Testis (tissue), 3 donors: ENCODE measurements around the gene SH3TC1. TPM values are rescaled to one million over a fixed set of nuclear protein-coding genes. Genes with fewer than 3 reads are reported as not detected.

Experiments used
- DNase-seq: peaks from one replicate; pipeline ENCODE4 v3.0.0-alpha.2; 2019
- H3K27ac ChIP-seq, 2 donors: fragments of 200-600 bp; sonication (generic); one replicate each; pipeline ENCODE4 v1.5.1; 2019
- H3K27me3 ChIP-seq: fragments of 200-600 bp; sonication (generic); one replicate; pipeline ENCODE4 v1.5.1; 2019
- H3K36me3 ChIP-seq: fragments of 200-600 bp; sonication (generic); one replicate; pipeline ENCODE4 v1.5.1; 2017; ENCODE audit warnings: low read depth; ENCODE audit errors: missing control alignments
- H3K4me1 ChIP-seq: fragments of 200-600 bp; sonication (generic); one replicate; pipeline ENCODE4 v1.5.1; 2019
- H3K4me3 ChIP-seq, 2 donors: fragments of 200-600 bp; sonication (generic); one replicate each; pipeline ENCODE4 v1.5.1; 2017 to 2019
- H3K9me3 ChIP-seq: fragments of 200-600 bp; sonication (generic); one replicate; pipeline ENCODE4 v1.5.1; 2017
- POLR2A ChIP-seq: fragments of 450-650 bp; IDR thresholded peaks from one replicate; pipeline ENCODE4 v1.6.1; 2017; ENCODE audit warnings: antibody characterized with exemption, mild to moderate bottlenecking, moderate library complexity
- WGBS, 2 donors: methylation state at CpG; one replicate each; pipeline ENCODE4 v1.1.5; 2018; 5-methylcytosine and 5-hydroxymethylcytosine counted together
- intact Hi-C: fragments of 100-400 bp; cut with DNase I; formaldehyde crosslinking; loops from one replicate; pipeline ENCODE4 v1.15.1; 2023; ENCODE audit warnings: low total_unique reads
- polyA plus RNA-seq: library from polyadenylated mRNA; stranded (reverse); fragments of 350-450 nt; fragmentation: Illumina TruSeq; extraction: RNeasy Lipid Tissue Mini Kit (QIAGEN cat#74804); gene quantifications from one replicate; pipeline ENCODE4 v1.2.3, GENCODE V29; 2014; ENCODE audit warnings: low read depth, low replicate concordance; ENCODE audit not compliant: insufficient read depth
- total RNA-seq, 2 donors: library from RNA; depleted of rRNA; stranded (reverse); fragments of >200 nt; gene quantifications; one replicate each; pipeline ENCODE4 v1.2.3, GENCODE V29; 2016
- TF ChIP-seq, protein P1 (sequence below), 3 experiments: fragments of 450-650 bp in 2 of 3; fragments of 200-600 bp in 1 of 3; sonication (generic) in 1 of 3; IDR thresholded peaks; one replicate each; pipeline ENCODE4 v1.5.1; 2016 to 2019; ENCODE audit warnings: antibody characterized with exemption in 3 of 3, mild to moderate bottlenecking in 2 of 3, moderate library complexity in 1 of 3

The SH3TC1 gene
- total and polyA plus RNA-seq, 3 donors from 2014 or later: 3.2 to 12.6 (median 4.0) TPM

DNA sequence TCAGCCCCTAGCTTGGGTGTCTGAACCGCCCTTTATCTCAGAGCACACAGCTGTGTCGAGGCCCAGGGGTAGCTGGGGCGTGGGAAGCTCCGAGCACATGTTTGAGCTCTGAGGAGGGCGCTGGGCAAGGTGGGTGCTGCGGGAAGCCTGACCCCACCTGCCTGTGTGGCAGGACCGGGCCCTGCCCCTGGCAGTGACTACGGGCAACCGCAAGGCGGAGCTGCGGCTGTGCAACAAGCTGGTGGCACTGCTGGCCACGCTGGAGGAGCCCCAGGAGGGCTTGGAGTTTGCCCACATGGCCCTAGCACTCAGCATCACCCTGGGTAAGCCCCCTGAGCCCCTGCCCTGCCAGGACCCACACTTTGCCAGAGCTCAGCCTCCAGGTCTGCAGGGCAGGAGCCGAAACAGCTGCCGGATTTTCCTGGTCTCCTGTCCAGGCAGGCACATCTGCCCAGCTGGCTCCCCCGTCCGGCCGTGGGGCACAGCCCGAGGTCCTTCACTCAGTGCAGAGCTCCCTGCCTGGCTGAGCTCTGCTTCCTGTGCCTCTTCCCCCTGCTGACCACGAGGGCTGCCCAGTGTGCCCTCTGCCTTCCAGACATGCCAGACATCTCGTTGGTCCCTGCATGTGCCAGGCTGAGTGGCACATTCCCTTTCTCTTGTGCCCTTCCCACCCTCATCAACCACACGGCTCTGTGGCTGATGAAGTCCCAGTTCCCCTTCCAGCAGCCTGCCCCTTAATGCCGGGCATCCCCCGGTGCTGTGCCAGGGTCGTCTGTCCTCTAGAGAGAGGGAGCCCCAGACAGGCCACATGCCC lies 37.2 kb downstream of the SH3TC1 start:
- no peak for DNase-seq
- TF ChIP-seq, protein P1, sequence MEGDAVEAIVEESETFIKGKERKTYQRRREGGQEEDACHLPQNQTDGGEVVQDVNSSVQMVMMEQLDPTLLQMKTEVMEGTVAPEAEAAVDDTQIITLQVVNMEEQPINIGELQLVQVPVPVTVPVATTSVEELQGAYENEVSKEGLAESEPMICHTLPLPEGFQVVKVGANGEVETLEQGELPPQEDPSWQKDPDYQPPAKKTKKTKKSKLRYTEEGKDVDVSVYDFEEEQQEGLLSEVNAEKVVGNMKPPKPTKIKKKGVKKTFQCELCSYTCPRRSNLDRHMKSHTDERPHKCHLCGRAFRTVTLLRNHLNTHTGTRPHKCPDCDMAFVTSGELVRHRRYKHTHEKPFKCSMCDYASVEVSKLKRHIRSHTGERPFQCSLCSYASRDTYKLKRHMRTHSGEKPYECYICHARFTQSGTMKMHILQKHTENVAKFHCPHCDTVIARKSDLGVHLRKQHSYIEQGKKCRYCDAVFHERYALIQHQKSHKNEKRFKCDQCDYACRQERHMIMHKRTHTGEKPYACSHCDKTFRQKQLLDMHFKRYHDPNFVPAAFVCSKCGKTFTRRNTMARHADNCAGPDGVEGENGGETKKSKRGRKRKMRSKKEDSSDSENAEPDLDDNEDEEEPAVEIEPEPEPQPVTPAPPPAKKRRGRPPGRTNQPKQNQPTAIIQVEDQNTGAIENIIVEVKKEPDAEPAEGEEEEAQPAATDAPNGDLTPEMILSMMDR (IDR thresholded peaks at IDR 0.05): no peak
- TF ChIP-seq POLR2A: no peak
- Histone ChIP-seq H3K27me3 (no peaks in the 10 kb centered on the region), H3K36me3 (no peaks in the 10 kb centered on the region), H3K9me3 (no peaks in the 10 kb centered on the region), H3K4me1 (no peaks in the 10 kb centered on the region), H3K4me3 (no peak overlapping the region), H3K27ac (no peak overlapping the region)
- intact Hi-C loops: no loop called here
- WGBS, 2 donors: 88 to 90% methylated on average over 15 to 22 of the region's 24 CpGs

DNA sequence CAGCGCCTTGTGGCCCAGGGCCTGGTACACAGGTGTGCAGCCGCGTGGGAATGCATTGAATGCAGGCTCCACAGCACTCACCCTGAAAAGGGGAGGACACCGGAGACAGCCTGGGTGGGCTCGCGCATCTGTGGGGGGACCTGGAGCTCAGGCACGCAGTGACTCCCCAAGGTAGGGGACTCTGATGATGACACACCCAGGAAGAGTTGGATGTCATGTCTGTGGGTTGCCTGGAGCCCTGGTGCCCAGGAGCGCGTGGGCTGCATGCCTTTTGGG lies 37.8 kb downstream of the SH3TC1 start:
- no peak for TF ChIP-seq POLR2A
- intact Hi-C loops: no loop called here
- no peak for DNase-seq
- no peaks in the 10 kb centered on the region for H3K9me3 ChIP-seq
- no peaks in the 10 kb centered on the region for H3K27me3 ChIP-seq
- H3K4me1 ChIP-seq: no peaks in the 10 kb centered on the region
- H3K27ac ChIP-seq: no peak overlapping the region
- H3K4me3 ChIP-seq: no peak overlapping the region
- H3K36me3 ChIP-seq: no peaks in the 10 kb centered on the region
- 95 to 100% methylated on average over 3 to 9 of the region's 9 CpGs for WGBS, 2 donors

DNA sequence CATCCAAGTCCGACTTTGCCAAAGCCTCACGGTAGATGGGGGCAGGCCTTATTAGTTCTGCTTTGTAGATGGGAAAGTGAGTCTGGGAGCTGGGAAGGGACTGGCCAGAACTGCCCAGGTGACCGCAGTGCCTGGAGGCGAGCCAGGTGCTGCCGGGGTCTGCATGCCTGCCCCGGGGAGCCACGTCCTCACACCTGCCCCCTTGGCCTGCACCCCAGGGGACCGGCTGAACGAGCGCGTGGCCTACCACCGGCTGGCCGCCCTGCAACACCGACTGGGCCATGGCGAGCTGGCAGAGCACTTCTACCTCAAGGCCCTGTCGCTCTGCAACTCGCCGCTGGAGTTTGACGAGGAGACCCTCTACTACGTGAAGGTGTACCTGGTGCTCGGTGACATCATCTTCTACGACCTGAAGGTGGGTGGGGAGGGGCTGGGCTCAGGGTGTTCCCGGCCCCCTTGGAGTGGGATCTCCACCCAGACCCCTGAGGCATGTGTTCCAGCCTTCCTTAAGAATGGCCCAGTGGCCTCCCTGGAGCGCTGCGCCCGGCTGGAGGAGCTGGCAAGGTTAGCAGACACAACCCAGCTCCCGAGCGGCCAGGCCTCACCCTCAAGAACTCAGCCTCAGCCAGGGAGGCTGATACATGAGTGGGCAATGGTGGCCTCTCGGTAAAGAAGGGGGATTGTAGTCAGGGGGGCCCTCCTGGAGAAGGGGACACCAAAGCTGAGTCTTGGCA lies 38.3 kb downstream of the SH3TC1 start:
- intact Hi-C loops: no loop called here
- no peaks in the 10 kb centered on the region for H3K36me3 ChIP-seq
- WGBS, 2 donors: 86 to 94% methylated on average over 24 to 29 of the region's 29 CpGs
- H3K4me3 ChIP-seq: no peak overlapping the region
- H3K27me3 ChIP-seq: no peaks in the 10 kb centered on the region
- no peak overlapping the region for H3K27ac ChIP-seq
- peaks cover 2% of the 10 kb centered on the region for H3K4me1 ChIP-seq
- no peak for DNase-seq
- TF ChIP-seq, protein P1 (IDR thresholded peaks at IDR 0.05): no peak
- no peak for TF ChIP-seq POLR2A
- no peaks in the 10 kb centered on the region for H3K9me3 ChIP-seq

DNA sequence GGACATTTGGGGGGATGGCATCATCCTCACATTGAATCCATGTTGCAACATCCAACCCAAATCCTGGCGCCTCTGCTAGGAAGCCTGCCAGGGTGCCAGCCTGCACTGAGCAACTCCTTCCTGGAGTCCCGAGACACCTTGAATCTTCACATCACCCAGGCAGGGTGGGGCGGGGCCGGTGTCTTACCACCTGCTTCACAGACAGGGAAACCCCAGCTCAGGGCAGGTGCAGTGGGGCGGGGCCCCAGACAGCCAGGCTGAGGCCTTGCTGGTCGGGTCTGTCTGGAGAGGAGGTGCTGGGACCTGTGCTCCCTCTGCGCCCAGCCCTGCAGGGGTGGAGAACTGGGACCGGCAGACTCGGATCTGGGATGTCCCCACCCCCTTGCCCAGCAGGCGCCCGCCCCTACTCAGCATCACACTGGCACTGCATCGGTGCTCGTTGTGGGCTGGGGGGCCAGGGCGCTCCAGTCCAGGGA lies 39.0 kb downstream of the SH3TC1 start:
- no peaks in the 10 kb centered on the region for H3K27me3 ChIP-seq
- 36 to 87% methylated on average over 2 to 14 of the region's 14 CpGs for WGBS, 2 donors
- no peak overlapping the region for H3K4me3 ChIP-seq
- H3K27ac ChIP-seq: no peak overlapping the region
- no peak for DNase-seq
- intact Hi-C loops: no loop called here
- peaks cover 7% of the 10 kb centered on the region for H3K4me1 ChIP-seq
- no peaks in the 10 kb centered on the region for H3K9me3 ChIP-seq
- TF ChIP-seq, protein P1 (IDR thresholded peaks at IDR 0.05): no peak
- TF ChIP-seq POLR2A: no peak
- H3K36me3 ChIP-seq: no peaks in the 10 kb centered on the region

DNA sequence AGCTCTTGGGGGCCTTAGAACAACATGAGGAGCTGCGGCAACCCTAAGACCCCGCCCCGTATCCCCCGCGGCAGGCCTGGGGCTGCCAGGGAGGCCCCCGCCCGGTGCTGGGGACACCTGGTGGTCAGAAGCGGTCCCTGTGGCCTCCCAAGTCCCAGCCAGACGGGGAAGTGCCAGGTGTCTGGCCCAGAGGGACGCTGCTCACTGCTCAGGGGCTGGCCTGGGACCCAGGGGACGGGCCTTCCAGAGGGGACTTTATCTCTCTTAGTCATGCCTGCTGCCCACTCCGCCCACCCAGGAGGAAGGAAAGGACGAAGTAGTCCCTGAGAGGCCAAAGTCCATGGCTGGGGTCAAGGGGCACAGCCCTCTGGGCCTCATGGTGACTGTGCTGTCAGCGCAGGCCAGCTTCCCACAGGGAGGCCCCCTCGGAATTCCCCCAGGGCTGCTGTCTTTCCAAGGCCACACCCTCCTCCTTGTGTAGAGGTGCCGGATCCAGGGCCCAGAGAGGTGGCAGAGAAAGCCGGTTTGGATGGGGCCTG lies 39.5 kb downstream of the SH3TC1 start:
- Histone ChIP-seq H3K27ac (no peak overlapping the region), H3K4me3 (no peak overlapping the region), H3K4me1 (peaks cover 7% of the 10 kb centered on the region), H3K9me3 (no peaks in the 10 kb centered on the region), H3K36me3 (no peaks in the 10 kb centered on the region), H3K27me3 (no peaks in the 10 kb centered on the region)
- no peak for DNase-seq
- intact Hi-C loops: no loop called here
- TF ChIP-seq, protein P1 (IDR thresholded peaks at IDR 0.05): peak in 2 of 3 experiments; percentile 18 to 19
- no peak for TF ChIP-seq POLR2A
- WGBS, 2 donors: 73 to 87% methylated on average over 3 to 17 of the region's 17 CpGs
